A673 (cell line): ENCODE results near the gene ADAMTSL1.

ENCODE experiments used
- CTCF ChIP-seq: fragments of 300-800, 200-600 bp; sonication (generic); conservative IDR thresholded peaks from 2 replicates; pipeline ENCODE4 v1.5.1; 2017; ENCODE audit warnings: low read depth, mild to moderate bottlenecking, antibody characterized with exemption, low read length, moderate library complexity, mixed read lengths
- EZH2 ChIP-seq: fragments of 200-600 bp; sonication (generic); IDR thresholded peaks from 2 replicates; pipeline ENCODE4 v1.6.1; 2017; ENCODE audit warnings: borderline replicate concordance, low read depth, mild to moderate bottlenecking, mixed read lengths, antibody characterized with exemption, low read length; ENCODE audit not compliant: poor library complexity, severe bottlenecking

- TF ChIP-seq CTCF (no peak), EZH2 (no peak)
Observed at GRCh38 chr9:18747595-18747994, 273.6 kb downstream of the ADAMTSL1 start.
